ENCODE results near the gene NETO2. TPM values are rescaled to one million over a fixed set of nuclear protein-coding genes. Genes with fewer than 3 reads are reported as not detected.
A peak's percentile ranks its signal among the peaks of the same experiment; 100 is the strongest.
"Not testable (repeated sequence)": the region's sequence is repeated elsewhere in the genome, so short reads cannot be mapped to it uniquely, and the experiment has no call there.

The NETO2 gene
- 58.7 and 69.8 TPM in 2 replicates for total RNA-seq (2014; rRNA removed; shearing (Covaris generic))

GRCh38 chr16:47143677-47144558 lies at the start of gene NETO2:
Gene NETO2 (minus strand): TSS chr16:47143945. CDS start chr16:47143612, 333 bp downstream.
- DNase-seq (ENCODE audit: low spot score) = peak; percentile 48

GRCh38 chr16:47182318-47182717 lies 38.6 kb upstream of the NETO2 start:
- DNase-seq (ENCODE audit: low spot score) = no peak

GRCh38 chr16:47181066-47181465 lies 37.3 kb upstream of the NETO2 start:
- DNase-seq (ENCODE audit: low spot score) = not testable (repeated sequence)

GRCh38 chr16:47180073-47180472 lies 36.3 kb upstream of the NETO2 start:
- no peak for DNase-seq (ENCODE audit: low spot score)

DNA sequence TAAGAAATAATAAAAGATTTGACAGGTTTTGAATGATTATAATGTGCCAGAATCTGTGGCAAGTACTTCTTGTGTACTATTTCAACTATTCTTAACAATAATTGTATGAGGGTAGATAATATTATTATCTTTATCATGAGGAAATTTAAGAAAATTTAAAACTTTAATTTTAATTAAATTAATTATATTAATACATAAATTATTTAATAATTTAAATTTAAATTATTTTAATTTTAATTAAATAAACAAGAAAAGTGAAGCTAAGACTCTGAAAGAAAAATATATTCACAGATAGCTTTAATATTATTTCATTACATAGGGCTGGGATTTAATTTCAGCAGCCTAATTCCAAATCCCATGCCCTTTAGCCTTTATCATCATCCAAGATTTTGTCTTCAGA lies 31.4 kb upstream of the NETO2 start:
- DNase-seq (ENCODE audit: low spot score) = no peak

- DNase-seq (ENCODE audit: low spot score) = no peak
Observed at GRCh38 chr16:47162670-47163420, 19.1 kb upstream of the NETO2 start.

DNA sequence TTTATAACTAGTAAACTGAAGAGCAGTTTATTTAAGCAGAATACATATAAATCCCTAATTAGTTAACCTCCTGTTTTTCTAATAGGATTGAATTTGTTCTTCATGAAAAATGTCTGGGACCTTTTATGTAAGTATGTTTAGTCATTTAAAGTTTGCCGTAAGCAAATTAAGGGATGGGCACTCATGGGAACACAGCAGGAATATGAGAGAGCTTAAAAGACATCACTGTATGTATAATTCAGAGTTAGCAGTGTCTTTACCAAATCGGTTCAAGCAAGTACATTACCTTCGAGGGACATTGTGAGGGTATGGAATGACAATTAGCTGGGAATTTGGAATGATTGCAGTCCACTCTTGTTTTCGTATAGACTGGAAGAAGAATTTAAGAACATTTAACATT lies 17.7 kb upstream of the NETO2 start:
- no peak for DNase-seq (ENCODE audit: low spot score)

GRCh38 chr16:47160422-47160821 lies 16.7 kb upstream of the NETO2 start:
- no peak for DNase-seq (ENCODE audit: low spot score)

- no peak for DNase-seq (ENCODE audit: low spot score)
Observed at GRCh38 chr16:47158992-47159391, 15.2 kb upstream of the NETO2 start.

DNA sequence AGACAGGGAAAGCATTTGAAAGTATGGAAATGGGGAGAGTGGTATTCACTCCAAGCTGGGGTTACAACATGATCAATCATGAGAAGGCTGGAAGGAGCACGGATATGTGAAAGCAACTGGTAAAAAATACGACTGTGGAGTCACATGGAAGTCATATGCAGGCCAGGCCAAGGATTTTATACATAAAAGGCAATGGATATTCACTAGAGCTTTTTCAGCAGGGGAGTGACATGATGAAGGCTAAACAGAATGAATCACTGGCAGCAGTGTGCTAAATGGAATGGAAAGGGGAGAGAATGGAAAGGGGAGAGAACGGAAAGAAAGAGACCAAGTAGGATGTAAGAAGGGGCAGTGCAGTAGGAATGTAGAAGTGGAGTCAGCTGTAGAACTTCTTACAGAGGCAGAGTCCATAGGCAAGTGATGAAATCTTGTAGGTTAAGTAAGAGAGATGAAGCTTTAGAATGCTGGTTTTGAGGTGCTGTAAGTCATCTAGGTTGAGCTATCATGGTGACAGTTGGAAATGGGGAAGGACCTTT lies 13.0 kb upstream of the NETO2 start:
- no peak for DNase-seq (ENCODE audit: low spot score)

GRCh38 chr16:47152501-47152900 lies 8.8 kb upstream of the NETO2 start:
- DNase-seq (ENCODE audit: low spot score) = not testable (repeated sequence)

DNA sequence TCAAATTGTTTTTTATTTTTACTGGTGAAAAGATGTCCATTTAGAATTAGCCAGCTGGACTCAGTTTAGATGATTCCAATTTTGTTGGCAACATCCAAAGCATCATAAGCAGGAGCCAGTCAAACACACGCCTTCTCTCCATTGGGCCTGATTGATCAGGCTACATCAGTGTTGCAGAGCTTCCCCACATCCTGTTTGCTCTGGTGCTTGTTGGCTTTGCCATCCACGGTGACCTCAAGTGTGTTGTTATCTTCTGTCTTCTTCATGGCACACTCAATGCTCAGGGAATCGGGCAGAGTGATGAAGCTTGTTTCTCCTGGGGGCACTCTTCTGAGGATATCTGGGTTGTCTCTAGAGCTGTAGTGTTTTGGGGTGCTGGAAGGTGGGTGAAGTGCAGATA lies 6.3 kb upstream of the NETO2 start:
- DNase-seq (ENCODE audit: low spot score) = no peak

GRCh38 chr16:47144559-47144877 lies 773 bp upstream of the NETO2 start:
- DNase-seq (ENCODE audit: low spot score) = no peak

GRCh38 chr16:47142821-47143676 lies 696 bp downstream of the NETO2 start:
- DNase-seq (ENCODE audit: low spot score) = peak; percentile 63

DNA sequence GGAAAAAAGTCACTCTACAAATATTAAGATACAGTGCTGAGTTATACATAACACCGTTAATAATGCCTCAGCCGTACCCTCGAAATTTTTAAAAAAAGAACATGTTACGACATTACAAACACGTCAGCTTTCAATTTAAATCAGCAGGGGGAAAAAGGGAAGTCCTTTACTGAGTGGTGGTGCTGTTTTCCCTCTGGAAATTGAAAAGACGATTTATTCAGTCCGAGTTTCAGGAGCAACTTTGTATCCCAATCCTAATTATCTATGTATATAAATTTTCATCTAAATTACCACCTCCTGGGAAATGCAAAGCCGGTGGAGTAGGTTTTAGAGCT lies 1.3 kb downstream of the NETO2 start:
- DNase-seq (ENCODE audit: low spot score) = no peak

GRCh38 chr16:47141773-47142485 lies 1.8 kb downstream of the NETO2 start:
- peak; percentile 90 for DNase-seq (ENCODE audit: low spot score)

DNA sequence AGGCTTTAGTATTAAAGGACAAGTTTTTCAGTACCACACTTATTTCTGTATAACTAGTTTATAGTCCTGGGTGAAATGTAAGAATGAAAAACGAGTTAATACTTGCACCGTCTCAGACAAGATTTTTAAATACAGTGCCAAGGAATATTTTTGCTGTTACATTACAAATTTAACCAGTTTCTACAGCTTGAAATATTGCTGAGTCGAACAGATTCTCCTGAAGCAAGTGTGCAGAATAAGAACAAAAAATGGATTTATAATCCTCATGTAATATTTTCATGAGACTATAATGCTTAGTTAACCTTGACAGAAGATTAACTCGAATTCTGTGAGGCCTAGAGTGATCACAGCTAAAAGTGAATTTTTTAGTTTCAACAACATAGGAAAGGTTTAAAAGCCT lies 3.1 kb downstream of the NETO2 start:
- DNase-seq (ENCODE audit: low spot score) = no peak

GRCh38 chr16:47139561-47140185 lies 4.1 kb downstream of the NETO2 start:
- no peak for DNase-seq (ENCODE audit: low spot score)

GRCh38 chr16:47137925-47138324 lies 5.8 kb downstream of the NETO2 start:
- peak; percentile 22 for DNase-seq (ENCODE audit: low spot score)

GRCh38 chr16:47136099-47136842 lies 7.5 kb downstream of the NETO2 start:
- peak; percentile 21 for DNase-seq (ENCODE audit: low spot score)

All from H4 (cell line).